ENCODE data around the gene SNX25. TPM values are rescaled to one million over a fixed set of nuclear protein-coding genes. Genes with fewer than 3 reads are reported as not detected.

Gene SNX25
- total and polyA plus RNA-seq, 2 donors (not counting 1 experiment from before 2014, with no cell fraction given), result 12.0 to 77.6 TPM

DNA sequence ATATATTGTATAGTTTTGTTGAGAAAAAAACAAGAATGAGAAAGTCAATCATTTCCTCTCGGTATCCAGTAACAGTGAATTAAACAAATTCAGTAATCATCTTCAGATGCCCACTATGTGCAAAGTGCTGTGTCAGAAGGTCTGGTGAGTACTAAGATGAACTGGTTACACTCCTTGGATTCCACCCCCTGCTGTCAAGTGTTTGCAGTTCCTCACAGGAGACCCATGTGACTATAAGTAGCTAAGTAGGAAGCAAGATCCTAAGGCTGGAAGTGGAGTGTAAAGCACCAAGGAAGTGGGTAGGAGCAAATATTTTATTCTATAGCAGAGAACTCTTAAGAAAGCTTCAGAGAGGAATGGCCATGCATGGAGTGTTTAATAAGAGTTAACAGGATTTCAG, 73.6 kb downstream of the SNX25 start:
- Histone ChIP-seq H3K27me3 (replicated peaks in 1 of 4; ENCODE audit: control extremely low read depth in 1 of 4, control insufficient read depth in 3 of 4, insufficient read depth in 4 of 4, low read length in 3 of 4) (no peaks in the 10 kb centered on the region), H3K79me2 (ENCODE audit: control insufficient read depth, insufficient read depth, low read length) (peaks cover 30% of the 10 kb centered on the region), H2AFZ (ENCODE audit: insufficient read depth, low read depth, low read length, poor library complexity, severe bottlenecking) (no peak overlapping the region), H3K9ac (ENCODE audit: low read length) (no peak overlapping the region), H3K36me3 (replicated peaks in 1 of 2; ENCODE audit: control extremely low read depth in 1 of 2, control insufficient read depth in 1 of 2, extremely low read depth in 1 of 2, insufficient read depth in 2 of 2, low read length in 1 of 2) (peaks cover 8 to 16% of the 10 kb centered on the region in 2 experiments), H3K9me3 (ENCODE audit: control extremely low read depth in 1 of 3, control insufficient read depth in 2 of 3, insufficient read depth in 1 of 3, low read length in 2 of 3) (no peaks in the 10 kb centered on the region), H3K4me3 (ENCODE audit: control extremely low read depth in 1 of 5, extremely low read depth in 1 of 5, insufficient read depth in 1 of 5, low read depth in 2 of 5, low read length in 4 of 5) (no peak overlapping the region), H4K20me1 (ENCODE audit: control insufficient read depth, insufficient read depth, low read length, poor library complexity, severe bottlenecking) (peaks cover 23% of the 10 kb centered on the region), H3K4me2 (replicated peaks; ENCODE audit: low read depth, low read length, poor library complexity, severe bottlenecking) (no peak overlapping the region), H3K27ac (ENCODE audit: low read length in 2 of 2) (no peak overlapping the region), H3K4me1 (ENCODE audit: control insufficient read depth in 2 of 2, insufficient read depth in 2 of 2, low read length in 2 of 2) (no peaks in the 10 kb centered on the region)
- no peak overlapping the region for H3K27ac Mint-ChIP-seq
- DNase-seq (no peak), ATAC-seq (ENCODE audit: low read depth) (no peak)
- no peaks in the 10 kb centered on the region for H3K9me3 Mint-ChIP-seq (ENCODE audit: insufficient read depth)
- ChIA-PET POLR2A (interaction anchor here (0.5 kb wide), 1 partner anchor 105 kb away, joined by 3 read pairs; no protein-coding TSS in a partner anchor), CTCF (no interaction called here)
- H3K27me3 Mint-ChIP-seq, result no peaks in the 10 kb centered on the region
- intact Hi-C loops (cut with micrococcal nuclease), result no loop called here
- WGBS (ENCODE audit: insufficient coverage), result no CpG with 5 or more reads among the region's 1 CpG
- H3K4me1 Mint-ChIP-seq, result peaks cover 9% of the 10 kb centered on the region
- no peak overlapping the region for H3K4me3 Mint-ChIP-seq
- TF ChIP-seq, protein P1, sequence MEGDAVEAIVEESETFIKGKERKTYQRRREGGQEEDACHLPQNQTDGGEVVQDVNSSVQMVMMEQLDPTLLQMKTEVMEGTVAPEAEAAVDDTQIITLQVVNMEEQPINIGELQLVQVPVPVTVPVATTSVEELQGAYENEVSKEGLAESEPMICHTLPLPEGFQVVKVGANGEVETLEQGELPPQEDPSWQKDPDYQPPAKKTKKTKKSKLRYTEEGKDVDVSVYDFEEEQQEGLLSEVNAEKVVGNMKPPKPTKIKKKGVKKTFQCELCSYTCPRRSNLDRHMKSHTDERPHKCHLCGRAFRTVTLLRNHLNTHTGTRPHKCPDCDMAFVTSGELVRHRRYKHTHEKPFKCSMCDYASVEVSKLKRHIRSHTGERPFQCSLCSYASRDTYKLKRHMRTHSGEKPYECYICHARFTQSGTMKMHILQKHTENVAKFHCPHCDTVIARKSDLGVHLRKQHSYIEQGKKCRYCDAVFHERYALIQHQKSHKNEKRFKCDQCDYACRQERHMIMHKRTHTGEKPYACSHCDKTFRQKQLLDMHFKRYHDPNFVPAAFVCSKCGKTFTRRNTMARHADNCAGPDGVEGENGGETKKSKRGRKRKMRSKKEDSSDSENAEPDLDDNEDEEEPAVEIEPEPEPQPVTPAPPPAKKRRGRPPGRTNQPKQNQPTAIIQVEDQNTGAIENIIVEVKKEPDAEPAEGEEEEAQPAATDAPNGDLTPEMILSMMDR (IDR thresholded peaks at IDR 0.05), result no peak
- TF ChIP-seq EZH2 (IDR thresholded peaks at IDR 0.05; ENCODE audit: borderline replicate concordance, insufficient read depth, low read depth, low read length, poor library complexity, severe bottlenecking), result no peak

DNA sequence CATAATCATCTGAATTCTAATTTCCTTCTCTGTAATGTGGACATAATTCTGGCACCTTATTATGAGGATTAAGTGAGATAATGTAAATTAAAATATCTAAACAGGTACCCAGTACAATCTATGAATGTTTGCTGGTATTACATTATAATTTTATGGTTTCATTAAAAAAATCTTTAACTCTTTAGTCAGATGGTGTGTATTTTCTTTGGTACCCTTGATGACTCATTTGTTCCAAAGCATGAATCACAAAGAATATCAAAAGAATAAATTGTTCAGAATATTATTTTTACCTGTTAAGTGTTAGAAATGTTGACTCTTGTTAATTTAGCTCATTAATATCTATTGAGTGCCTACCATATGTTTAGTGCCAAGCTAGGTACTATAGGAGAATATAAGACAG, 74.3 kb downstream of the SNX25 start:
- Mint-ChIP-seq H3K9me3 (ENCODE audit: insufficient read depth) (no peaks in the 10 kb centered on the region), H3K4me1 (peaks cover 7% of the 10 kb centered on the region), H3K4me3 (no peak overlapping the region), H3K27me3 (no peaks in the 10 kb centered on the region), H3K27ac (no peak overlapping the region)
- no peak for DNase-seq
- ChIA-PET CTCF (interaction anchor here (1.4 kb wide), 1 partner anchor 100 kb away, joined by 3 read pairs; no protein-coding TSS in a partner anchor), POLR2A (no interaction called here)
- no peaks in the 10 kb centered on the region for H3K4me1 ChIP-seq (ENCODE audit: control insufficient read depth in 2 of 2, insufficient read depth in 2 of 2, low read length in 2 of 2)
- H3K36me3 ChIP-seq (replicated peaks in 1 of 2; ENCODE audit: control extremely low read depth in 1 of 2, control insufficient read depth in 1 of 2, extremely low read depth in 1 of 2, insufficient read depth in 2 of 2, low read length in 1 of 2), result peaks cover 9 to 21% of the 10 kb centered on the region in 2 experiments
- H4K20me1 ChIP-seq (ENCODE audit: control insufficient read depth, insufficient read depth, low read length, poor library complexity, severe bottlenecking), result peaks cover 23% of the 10 kb centered on the region
- no peak overlapping the region for H3K9ac ChIP-seq (ENCODE audit: low read length)
- H3K4me2 ChIP-seq (replicated peaks; ENCODE audit: low read depth, low read length, poor library complexity, severe bottlenecking), result no peak overlapping the region
- peaks cover 33% of the 10 kb centered on the region for H3K79me2 ChIP-seq (ENCODE audit: control insufficient read depth, insufficient read depth, low read length)
- no peak for TF ChIP-seq EZH2 (IDR thresholded peaks at IDR 0.05; ENCODE audit: borderline replicate concordance, insufficient read depth, low read depth, low read length, poor library complexity, severe bottlenecking)
- TF ChIP-seq, protein P1 (IDR thresholded peaks at IDR 0.05), result no peak
- no peak overlapping the region for H3K27ac ChIP-seq (ENCODE audit: low read length in 2 of 2)
- no peak overlapping the region for H3K4me3 ChIP-seq (ENCODE audit: control extremely low read depth in 1 of 5, extremely low read depth in 1 of 5, insufficient read depth in 1 of 5, low read depth in 2 of 5, low read length in 4 of 5)
- no peaks in the 10 kb centered on the region for H3K27me3 ChIP-seq (replicated peaks in 1 of 4; ENCODE audit: control extremely low read depth in 1 of 4, control insufficient read depth in 3 of 4, insufficient read depth in 4 of 4, low read length in 3 of 4)
- H3K9me3 ChIP-seq (ENCODE audit: control extremely low read depth in 1 of 3, control insufficient read depth in 2 of 3, insufficient read depth in 1 of 3, low read length in 2 of 3), result no peaks in the 10 kb centered on the region
- intact Hi-C loops (cut with micrococcal nuclease), result no loop called here
- H2AFZ ChIP-seq (ENCODE audit: insufficient read depth, low read depth, low read length, poor library complexity, severe bottlenecking), result no peak overlapping the region
- ATAC-seq (ENCODE audit: low read depth), result no peak

Data from B cell (primary cell).